ENCODE data around the gene SH3BGRL3.

SH3BGRL3 gene

GRCh38 chr1:26277261-26277661, 2.6 kb upstream of the SH3BGRL3 start:
- in situ Hi-C loops (cut with HindIII; ENCODE audit: low sequenced_read_pairs) = no loop called here

- in situ Hi-C loops (cut with HindIII; ENCODE audit: low sequenced_read_pairs) = no loop called here
Observed at GRCh38 chr1:26277719-26278118, 2.2 kb upstream of the SH3BGRL3 start.

GRCh38 chr1:26278303-26278702, 1.6 kb upstream of the SH3BGRL3 start:
- in situ Hi-C loops (cut with HindIII; ENCODE audit: low sequenced_read_pairs) = no loop called here

- in situ Hi-C loops (cut with HindIII; ENCODE audit: low sequenced_read_pairs) = no loop called here
Observed at GRCh38 chr1:26278724-26279455, 996 bp upstream of the SH3BGRL3 start.

- in situ Hi-C loops (cut with HindIII; ENCODE audit: low sequenced_read_pairs) = no loop called here
Observed at GRCh38 chr1:26280333-26281042, 602 bp downstream of the SH3BGRL3 start.

- in situ Hi-C loops (cut with HindIII; ENCODE audit: low sequenced_read_pairs) = no loop called here
Observed at GRCh38 chr1:26281091-26281958, 1.4 kb downstream of the SH3BGRL3 start.

GRCh38 chr1:26281971-26282370, 2.1 kb downstream of the SH3BGRL3 start:
- in situ Hi-C loops (cut with HindIII; ENCODE audit: low sequenced_read_pairs) = no loop called here

GRCh38 chr1:26282401-26282918, 2.6 kb downstream of the SH3BGRL3 start:
- in situ Hi-C loops (cut with HindIII; ENCODE audit: low sequenced_read_pairs) = no loop called here

GRCh38 chr1:26283279-26283853, 3.5 kb downstream of the SH3BGRL3 start:
- in situ Hi-C loops (cut with HindIII; ENCODE audit: low sequenced_read_pairs) = no loop called here

- in situ Hi-C loops (cut with HindIII; ENCODE audit: low sequenced_read_pairs) = no loop called here
Observed at GRCh38 chr1:26283871-26284596, 4.1 kb downstream of the SH3BGRL3 start.

- in situ Hi-C loops (cut with HindIII; ENCODE audit: low sequenced_read_pairs) = no loop called here
Observed at GRCh38 chr1:26284597-26285347, 4.9 kb downstream of the SH3BGRL3 start.

GRCh38 chr1:26285366-26286063, 5.6 kb downstream of the SH3BGRL3 start:
- in situ Hi-C loops (cut with HindIII; ENCODE audit: low sequenced_read_pairs) = no loop called here

- in situ Hi-C loops (cut with HindIII; ENCODE audit: low sequenced_read_pairs) = no loop called here
Observed at GRCh38 chr1:26286064-26286416, 6.2 kb downstream of the SH3BGRL3 start.

GRCh38 chr1:26287033-26287711, 7.3 kb downstream of the SH3BGRL3 start:
- in situ Hi-C loops (cut with HindIII; ENCODE audit: low sequenced_read_pairs) = no loop called here

- in situ Hi-C loops (cut with HindIII; ENCODE audit: low sequenced_read_pairs) = no loop called here
Observed at GRCh38 chr1:26287811-26288210, 7.9 kb downstream of the SH3BGRL3 start.

- in situ Hi-C loops (cut with HindIII; ENCODE audit: low sequenced_read_pairs) = no loop called here
Observed at GRCh38 chr1:26288311-26288941, 8.5 kb downstream of the SH3BGRL3 start.

GRCh38 chr1:26289158-26290059, 9.5 kb downstream of the SH3BGRL3 start:
- in situ Hi-C loops (cut with HindIII; ENCODE audit: low sequenced_read_pairs) = no loop called here
